ENCODE data around the gene SYNDIG1.

SYNDIG1 gene

GRCh38 chr20:24658920-24659660, 189.7 kb downstream of the SYNDIG1 start:
- DNase-seq (ENCODE audit: low read depth) = no peak

GRCh38 chr20:24659835-24660234, 190.4 kb downstream of the SYNDIG1 start:
- no peak for DNase-seq (ENCODE audit: low read depth)

GRCh38 chr20:24660651-24661050, 191.2 kb downstream of the SYNDIG1 start:
- no peak for DNase-seq (ENCODE audit: low read depth)

- DNase-seq (ENCODE audit: low read depth) = no peak
Observed at GRCh38 chr20:24661255-24661654, 191.8 kb downstream of the SYNDIG1 start.

- DNase-seq (ENCODE audit: low read depth) = no peak
Observed at GRCh38 chr20:24662322-24662721, 192.9 kb downstream of the SYNDIG1 start.

GRCh38 chr20:24662752-24663365, 193.4 kb downstream of the SYNDIG1 start:
- no peak for DNase-seq (ENCODE audit: low read depth)

- no peak for DNase-seq (ENCODE audit: low read depth)
Observed at GRCh38 chr20:24663496-24663895, 194.1 kb downstream of the SYNDIG1 start.

- no peak for DNase-seq (ENCODE audit: low read depth)
Observed at GRCh38 chr20:24664266-24664986, 195.0 kb downstream of the SYNDIG1 start.

- no peak for DNase-seq (ENCODE audit: low read depth)
Observed at GRCh38 chr20:24665196-24665595, 195.8 kb downstream of the SYNDIG1 start.

GRCh38 chr20:24665741-24666191, 196.3 kb downstream of the SYNDIG1 start:
- DNase-seq (ENCODE audit: low read depth) = no peak

- DNase-seq (ENCODE audit: low read depth) = no peak
Observed at GRCh38 chr20:24667689-24668383, 198.4 kb downstream of the SYNDIG1 start.

GRCh38 chr20:24668384-24668702, 198.9 kb downstream of the SYNDIG1 start:
- no peak for DNase-seq (ENCODE audit: low read depth)

GRCh38 chr20:24668791-24669190, 199.4 kb downstream of the SYNDIG1 start:
- no peak for DNase-seq (ENCODE audit: low read depth)

GRCh38 chr20:24669701-24670100, 200.3 kb downstream of the SYNDIG1 start:
- no peak for DNase-seq (ENCODE audit: low read depth)

GRCh38 chr20:24670341-24670872, 201.0 kb downstream of the SYNDIG1 start:
- DNase-seq (ENCODE audit: low read depth) = no peak

GRCh38 chr20:24670981-24671380, 201.6 kb downstream of the SYNDIG1 start:
- DNase-seq (ENCODE audit: low read depth) = no peak

GRCh38 chr20:24672181-24672880, 202.9 kb downstream of the SYNDIG1 start:
- no peak for DNase-seq (ENCODE audit: low read depth)

GRCh38 chr20:24672886-24673677, 203.7 kb downstream of the SYNDIG1 start:
- no peak for DNase-seq (ENCODE audit: low read depth)

- no peak for DNase-seq (ENCODE audit: low read depth)
Observed at GRCh38 chr20:24673678-24674570, 204.5 kb downstream of the SYNDIG1 start.

Measured in T-helper 22 cell (primary cell).